Stomach (tissue), 9 donors: ENCODE results near the gene JUNB. TPM values are rescaled to one million over a fixed set of nuclear protein-coding genes. Genes with fewer than 3 reads are reported as not detected.
A peak's percentile ranks its signal among the peaks of the same experiment; 100 is the strongest.

ENCODE experiments used
- DNase-seq, 2 donors: peaks; one replicate each; pipeline versions ENCODE4 v3.0.0 to v3.0.0-alpha.2; 2013 to 2019
- H3K27ac ChIP-seq, 5 donors: fragments of 200-600 bp in 4 of 5; sonication (generic) in 4 of 5; one replicate each; pipeline ENCODE4 v1.5.1; 2013 to 2019; ENCODE audit warnings: mild to moderate bottlenecking in 1 of 5, moderate library complexity in 1 of 5
- H3K27me3 ChIP-seq, 3 donors: fragments of 200-600 bp; sonication (generic); one replicate each; pipeline ENCODE4 v1.5.1; 2017 to 2019; ENCODE audit warnings: mixed run types in 1 of 3
- H3K36me3 ChIP-seq, 4 donors: fragments of 200-600 bp; sonication (generic); 1 replicate in 3 of 4; 2 replicates in 1 of 4; pipeline ENCODE4 v1.5.1; 2016 to 2019
- H3K4me1 ChIP-seq, 4 donors: fragments of 200-600 bp; sonication (generic); one replicate each; pipeline ENCODE4 v1.5.1; 2016 to 2019
- H3K4me3 ChIP-seq, 4 donors: fragments of 200-600 bp; sonication (generic) in 3 of 4; one replicate each; pipeline ENCODE4 v1.5.1; 2016 to 2019; ENCODE audit warnings: mild to moderate bottlenecking in 1 of 4
- H3K9me3 ChIP-seq, 4 donors: fragments of 200-600 bp; sonication (generic); one replicate each; pipeline ENCODE4 v1.5.1; 2016 to 2019
- EP300 ChIP-seq: sonication (generic); formaldehyde crosslinking; IDR thresholded peaks from one replicate; pipeline ENCODE4 v1.6.1; 2017; ENCODE audit warnings: antibody characterized with exemption
- POLR2A ChIP-seq, 4 donors: fragments of 450-650 bp; IDR thresholded peaks; one replicate each; pipeline ENCODE4 v1.6.1; 2016; ENCODE audit warnings: antibody characterized with exemption in 4 of 4, control low read depth in 2 of 4, mild to moderate bottlenecking in 1 of 4, moderate library complexity in 1 of 4
- POLR2AphosphoS5 ChIP-seq, 3 donors: sonication (generic); formaldehyde crosslinking; IDR thresholded peaks; one replicate each; pipeline ENCODE4 v1.6.1; 2016; ENCODE audit warnings: antibody characterized with exemption in 3 of 3
- WGBS, 5 donors: extraction: QIAGEN DNeasy Blood & Tissue Kit in 3 of 5; methylation state at CpG; one replicate each; pipeline versions ENCODE4 v1.1.5 to v1.1.7; 2013 to 2018; 5-methylcytosine and 5-hydroxymethylcytosine counted together
- intact Hi-C: fragments of 100-400 bp; cut with DNase I; formaldehyde crosslinking; loops from one replicate; pipeline ENCODE4 v1.15.1; 2023; ENCODE audit warnings: low total_unique reads
- polyA plus RNA-seq, 3 donors: library from polyadenylated mRNA; stranded (reverse); fragments of 200-250 nt; gene quantifications; one replicate each; pipeline ENCODE4 v1.2.3, GENCODE V29; 2013
- total RNA-seq, 5 donors: library from RNA; depleted of rRNA; stranded (reverse); fragments of >200 nt; gene quantifications; one replicate each; pipeline versions ENCODE4 v1.1.0 to v1.2.3, GENCODE V29; 2014 to 2016
- TF ChIP-seq, protein P1 (sequence below), 7 experiments: fragments of 450-650 bp in 4 of 7; fragments of 200-600 bp in 3 of 7; sonication (generic) in 3 of 7; IDR thresholded peaks; one replicate each; pipeline ENCODE4 v1.5.1; 2016 to 2019; ENCODE audit warnings: antibody characterized with exemption in 7 of 7, control low read depth in 2 of 7, mild to moderate bottlenecking in 1 of 7
- donor health status: healthy with polysubstance abuse.
- donor health status: Bipolar disorder and iron deficiency.
- donor health status: healthy.

The JUNB gene
- total and polyA plus RNA-seq, 8 donors = 128 to 625 (median 205) TPM

- intact Hi-C loops = no loop called here
- TF ChIP-seq EP300 (peak; percentile 99), POLR2AphosphoS5 (IDR thresholded peaks at IDR 0.05) (peak; percentile 2 to 94 (median 90)), POLR2A (IDR thresholded peaks at IDR 0.05) (peak in 1 of 4 donors; percentile 8)
- TF ChIP-seq, protein P1, sequence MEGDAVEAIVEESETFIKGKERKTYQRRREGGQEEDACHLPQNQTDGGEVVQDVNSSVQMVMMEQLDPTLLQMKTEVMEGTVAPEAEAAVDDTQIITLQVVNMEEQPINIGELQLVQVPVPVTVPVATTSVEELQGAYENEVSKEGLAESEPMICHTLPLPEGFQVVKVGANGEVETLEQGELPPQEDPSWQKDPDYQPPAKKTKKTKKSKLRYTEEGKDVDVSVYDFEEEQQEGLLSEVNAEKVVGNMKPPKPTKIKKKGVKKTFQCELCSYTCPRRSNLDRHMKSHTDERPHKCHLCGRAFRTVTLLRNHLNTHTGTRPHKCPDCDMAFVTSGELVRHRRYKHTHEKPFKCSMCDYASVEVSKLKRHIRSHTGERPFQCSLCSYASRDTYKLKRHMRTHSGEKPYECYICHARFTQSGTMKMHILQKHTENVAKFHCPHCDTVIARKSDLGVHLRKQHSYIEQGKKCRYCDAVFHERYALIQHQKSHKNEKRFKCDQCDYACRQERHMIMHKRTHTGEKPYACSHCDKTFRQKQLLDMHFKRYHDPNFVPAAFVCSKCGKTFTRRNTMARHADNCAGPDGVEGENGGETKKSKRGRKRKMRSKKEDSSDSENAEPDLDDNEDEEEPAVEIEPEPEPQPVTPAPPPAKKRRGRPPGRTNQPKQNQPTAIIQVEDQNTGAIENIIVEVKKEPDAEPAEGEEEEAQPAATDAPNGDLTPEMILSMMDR (IDR thresholded peaks at IDR 0.05) = no peak
- WGBS, 5 donors = 2 to 3% (median 2%) methylated on average over 51 to 88 of the region's 88 CpGs
- no peaks in the 10 kb centered on the region for H3K9me3 ChIP-seq
- H3K27ac ChIP-seq = peak overlapping the region; percentile 92 to 100 (median 95)
- H3K27me3 ChIP-seq = no peaks in the 10 kb centered on the region
- H3K36me3 ChIP-seq = no peaks in the 10 kb centered on the region
- DNase-seq = peak; percentile 80 to 96
- H3K4me1 ChIP-seq = peaks cover 66 to 92% (median 82%) of the 10 kb centered on the region in 4 donors
- peak overlapping the region; percentile 41 to 52 (median 50) for H3K4me3 ChIP-seq
Observed at GRCh38 chr19:12782424-12783290, 8.6 kb upstream of the JUNB start.

DNA sequence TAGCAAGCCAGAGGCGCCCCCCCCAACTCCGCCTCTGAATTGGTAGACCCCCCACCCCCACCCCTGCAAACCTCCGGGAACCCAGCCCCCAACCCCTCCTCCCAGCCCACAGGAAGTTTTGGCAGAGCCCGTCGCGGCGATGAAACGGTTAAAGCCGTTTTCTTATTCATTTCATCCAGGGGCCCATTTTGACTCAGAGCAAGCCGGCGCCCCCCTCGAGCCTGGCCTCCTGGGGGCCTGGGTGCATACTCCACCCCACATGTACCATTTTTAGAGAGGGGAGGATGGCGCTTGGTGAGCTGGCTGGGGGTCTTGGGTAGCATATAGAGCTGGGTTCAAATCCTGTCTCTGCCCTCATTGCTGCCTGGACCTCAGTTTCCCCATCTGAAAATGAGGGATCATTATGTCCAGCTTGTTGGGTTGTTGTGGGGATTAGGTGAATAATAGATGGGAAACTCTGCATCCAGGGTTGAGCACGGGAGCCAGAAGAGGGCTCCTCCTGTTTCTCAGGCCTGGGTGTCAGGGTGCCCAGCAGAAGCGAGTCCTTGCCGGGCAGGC is 7.9 kb upstream of the JUNB start:
- Histone ChIP-seq H3K36me3 (no peaks in the 10 kb centered on the region), H3K9me3 (no peaks in the 10 kb centered on the region), H3K4me3 (peak overlapping the region; percentile 41 to 52 (median 50)), H3K27me3 (no peaks in the 10 kb centered on the region), H3K27ac (peak overlapping the region; percentile 92 to 100 (median 95)), H3K4me1 (peaks cover 71 to 96% (median 82%) of the 10 kb centered on the region in 4 donors)
- DNase-seq = no peak
- 9 to 19% (median 13%) methylated on average over 15 to 16 of the region's 16 CpGs for WGBS, 5 donors
- TF ChIP-seq POLR2A (IDR thresholded peaks at IDR 0.05) (no peak), EP300 (no peak), POLR2AphosphoS5 (IDR thresholded peaks at IDR 0.05) (no peak)
- TF ChIP-seq, protein P1 (IDR thresholded peaks at IDR 0.05) = no peak
- intact Hi-C loops = no loop called here

- TF ChIP-seq EP300 = no peak
- TF ChIP-seq POLR2AphosphoS5 (IDR thresholded peaks at IDR 0.05) = peak in 2 of 3 donors; percentile 2 to 9
- Histone ChIP-seq H3K27ac (peak overlapping the region; percentile 92 to 100 (median 95)), H3K4me3 (peak overlapping the region in 2 of 4 donors; percentile 41 to 52), H3K36me3 (no peaks in the 10 kb centered on the region), H3K27me3 (no peaks in the 10 kb centered on the region), H3K4me1 (peaks cover 72 to 96% (median 82%) of the 10 kb centered on the region in 4 donors), H3K9me3 (no peaks in the 10 kb centered on the region)
- intact Hi-C loops = no loop called here
- 6 to 13% (median 8%) methylated on average over 2 to 19 of the region's 19 CpGs for WGBS, 5 donors
- DNase-seq = peak in 1 of 2 donors; percentile 73
Observed at GRCh38 chr19:12783849-12784393, 7.4 kb upstream of the JUNB start.

DNA sequence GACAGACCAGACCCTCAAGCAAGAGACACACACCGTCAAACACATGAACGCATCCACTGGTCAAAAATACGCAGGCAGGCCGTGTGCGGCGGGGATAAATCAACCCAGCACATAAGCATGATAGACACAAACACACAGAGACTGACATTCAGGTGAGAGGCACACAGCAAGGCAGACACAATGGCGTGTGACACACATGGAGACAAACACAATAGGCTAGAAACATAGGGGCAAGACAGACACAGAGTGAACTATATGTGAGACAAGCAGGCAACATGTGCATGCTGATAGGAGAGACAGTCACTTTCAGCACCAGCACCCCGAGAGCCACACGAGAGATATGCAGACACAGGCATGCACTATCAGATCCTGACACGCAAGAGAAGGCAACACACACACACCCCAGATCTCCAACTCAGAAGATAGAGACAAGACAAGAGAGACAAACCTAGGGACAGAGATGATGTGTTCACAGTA is 6.9 kb upstream of the JUNB start:
- Histone ChIP-seq H3K27me3 (no peaks in the 10 kb centered on the region), H3K4me3 (no peak overlapping the region), H3K4me1 (peaks cover 72 to 96% (median 82%) of the 10 kb centered on the region in 4 donors), H3K36me3 (no peaks in the 10 kb centered on the region), H3K9me3 (no peaks in the 10 kb centered on the region), H3K27ac (peak overlapping the region; percentile 92 to 100 (median 95))
- 37 to 49% (median 43%) methylated on average over 10 of the region's 10 CpGs for WGBS, 5 donors
- TF ChIP-seq, protein P1 (IDR thresholded peaks at IDR 0.05) = no peak
- no peak for TF ChIP-seq POLR2A (IDR thresholded peaks at IDR 0.05)
- TF ChIP-seq EP300 = no peak
- TF ChIP-seq POLR2AphosphoS5 (IDR thresholded peaks at IDR 0.05) = no peak
- peak in 1 of 2 donors; percentile 38 for DNase-seq
- intact Hi-C loops = no loop called here
